ENCODE measurements around the gene FGF8.
"Not testable (repeated sequence)": the region's sequence is repeated elsewhere in the genome, so short reads cannot be mapped to it uniquely, and the experiment has no call there.

GRCh38 chr10:101789231-101789630 is 13.3 kb upstream of the FGF8 start:
- not testable (repeated sequence) for TF ChIP-seq CTCF, POLR2A (IDR thresholded peaks at IDR 0.05)
